ENCODE measurements around the gene ALDH1L1. TPM values are rescaled to one million over a fixed set of nuclear protein-coding genes. Genes with fewer than 3 reads are reported as not detected.
A peak's percentile ranks its signal among the peaks of the same experiment; 100 is the strongest.

The ALDH1L1 gene
- total RNA-seq, 4 donors from 2014 or later, result 19.2 to 39.9 (median 25.9) TPM

DNA sequence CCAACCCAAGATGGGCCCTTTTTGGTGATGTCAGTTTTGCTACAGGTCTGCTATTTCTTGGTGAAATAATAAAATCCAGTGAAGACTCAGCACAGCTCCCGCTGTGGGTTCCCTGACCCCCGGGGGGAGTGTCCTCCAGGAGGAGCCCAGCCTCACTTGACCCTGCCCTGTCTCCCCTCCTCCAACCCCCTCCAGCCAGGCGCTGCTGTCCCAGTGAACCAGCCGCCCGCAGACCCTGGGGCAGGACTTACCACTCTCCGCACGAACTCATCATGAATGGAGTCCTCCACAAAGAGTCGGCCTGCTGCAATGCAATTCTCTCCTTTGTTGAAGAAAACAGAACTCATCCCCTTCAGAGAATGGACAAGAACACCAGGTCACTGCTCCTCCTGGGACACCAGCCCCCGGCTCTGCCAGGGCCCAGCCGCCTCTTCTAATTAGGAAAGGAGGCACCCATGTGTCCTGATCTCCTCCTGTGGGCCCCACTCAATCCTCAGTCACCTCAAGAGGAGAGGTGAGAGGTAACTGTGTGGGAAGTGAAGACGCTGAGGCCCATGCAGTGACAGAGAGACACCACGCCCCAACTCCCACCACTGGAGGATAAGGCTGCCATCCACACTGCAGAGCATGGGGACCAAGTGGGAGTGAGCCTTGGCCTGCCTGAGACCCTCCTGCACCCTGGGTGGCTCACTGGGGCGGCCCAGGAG lies 67.7 kb downstream of the ALDH1L1 start:
- no peaks in the 10 kb centered on the region for H3K27me3 ChIP-seq
- no peak overlapping the region for H3K4me3 ChIP-seq
- no peaks in the 10 kb centered on the region for H3K9me3 ChIP-seq
- DNase-seq (ENCODE audit: extremely low spot score), result no peak
- H3K4me1 ChIP-seq, result no peaks in the 10 kb centered on the region
- H3K36me3 ChIP-seq, result peaks cover 8 to 38% (median 21%) of the 10 kb centered on the region in 4 donors
- TF ChIP-seq, protein P1, sequence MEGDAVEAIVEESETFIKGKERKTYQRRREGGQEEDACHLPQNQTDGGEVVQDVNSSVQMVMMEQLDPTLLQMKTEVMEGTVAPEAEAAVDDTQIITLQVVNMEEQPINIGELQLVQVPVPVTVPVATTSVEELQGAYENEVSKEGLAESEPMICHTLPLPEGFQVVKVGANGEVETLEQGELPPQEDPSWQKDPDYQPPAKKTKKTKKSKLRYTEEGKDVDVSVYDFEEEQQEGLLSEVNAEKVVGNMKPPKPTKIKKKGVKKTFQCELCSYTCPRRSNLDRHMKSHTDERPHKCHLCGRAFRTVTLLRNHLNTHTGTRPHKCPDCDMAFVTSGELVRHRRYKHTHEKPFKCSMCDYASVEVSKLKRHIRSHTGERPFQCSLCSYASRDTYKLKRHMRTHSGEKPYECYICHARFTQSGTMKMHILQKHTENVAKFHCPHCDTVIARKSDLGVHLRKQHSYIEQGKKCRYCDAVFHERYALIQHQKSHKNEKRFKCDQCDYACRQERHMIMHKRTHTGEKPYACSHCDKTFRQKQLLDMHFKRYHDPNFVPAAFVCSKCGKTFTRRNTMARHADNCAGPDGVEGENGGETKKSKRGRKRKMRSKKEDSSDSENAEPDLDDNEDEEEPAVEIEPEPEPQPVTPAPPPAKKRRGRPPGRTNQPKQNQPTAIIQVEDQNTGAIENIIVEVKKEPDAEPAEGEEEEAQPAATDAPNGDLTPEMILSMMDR (IDR thresholded peaks at IDR 0.05), result no peak
- TF ChIP-seq POLR2AphosphoS5 (IDR thresholded peaks at IDR 0.05) (no peak), POLR2A (IDR thresholded peaks at IDR 0.05; ENCODE audit: low read depth) (no peak), EP300 (IDR thresholded peaks at IDR 0.05) (no peak)
- intact Hi-C loops (cut with DNase I), result no loop called here
- H3K27ac ChIP-seq (replicated peaks in 1 of 4), result no peak overlapping the region
- 94% methylated on average over 11 of the region's 13 CpGs for WGBS

DNA sequence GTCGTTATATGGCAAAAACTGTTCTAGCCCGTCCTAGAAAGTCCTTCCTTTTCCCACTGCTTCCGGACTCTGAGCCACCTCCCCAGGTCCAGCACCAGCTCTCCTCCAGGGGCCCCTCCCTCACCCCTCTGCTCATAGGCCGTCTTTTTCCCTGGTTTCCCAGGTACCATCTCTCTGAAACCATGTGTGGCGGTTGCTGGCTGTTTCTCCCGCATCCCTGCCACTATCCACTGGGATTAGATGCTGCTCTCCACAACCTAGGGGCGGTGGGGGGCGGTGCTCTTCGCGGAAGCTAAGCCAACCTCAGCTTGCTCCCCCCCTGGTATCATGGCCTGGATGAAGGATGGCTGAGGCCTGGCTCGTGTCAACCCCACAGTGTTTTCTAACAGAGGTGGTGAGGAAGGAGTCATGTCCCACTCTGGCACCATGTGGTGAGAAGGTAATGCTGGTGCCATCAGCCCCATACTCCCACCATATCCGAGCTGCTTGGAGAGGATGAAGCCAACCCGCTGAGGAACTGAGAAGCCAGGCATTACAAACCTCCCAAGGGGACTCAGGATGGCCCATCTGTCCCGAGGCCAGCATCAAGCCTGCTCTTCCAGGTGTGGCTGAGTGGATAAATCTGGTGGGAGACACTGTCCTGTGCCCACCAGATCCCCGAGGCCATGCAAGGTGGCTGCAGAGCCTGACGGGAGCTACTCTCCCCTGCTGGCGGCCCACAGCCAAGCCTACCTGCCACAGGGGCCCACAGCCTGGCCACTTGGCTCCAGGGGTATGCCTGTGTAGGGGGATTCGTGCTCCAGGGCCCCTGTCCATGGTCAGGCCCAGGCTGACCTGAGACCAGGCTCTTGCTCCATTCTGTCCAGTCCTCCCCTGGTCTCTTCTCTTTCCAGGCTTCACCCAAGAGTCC lies 68.6 kb downstream of the ALDH1L1 start:
- no peaks in the 10 kb centered on the region for H3K27me3 ChIP-seq
- DNase-seq (ENCODE audit: extremely low spot score), result no peak
- intact Hi-C loops (cut with DNase I), result no loop called here
- no peaks in the 10 kb centered on the region for H3K4me1 ChIP-seq
- WGBS, result 92% methylated on average over 16 of the region's 18 CpGs
- H3K9me3 ChIP-seq, result no peaks in the 10 kb centered on the region
- H3K4me3 ChIP-seq, result no peak overlapping the region
- H3K36me3 ChIP-seq, result peaks cover 8 to 42% (median 23%) of the 10 kb centered on the region in 4 donors
- TF ChIP-seq POLR2AphosphoS5 (IDR thresholded peaks at IDR 0.05), result no peak
- TF ChIP-seq EP300 (IDR thresholded peaks at IDR 0.05), result no peak
- TF ChIP-seq, protein P1 (IDR thresholded peaks at IDR 0.05), result no peak
- TF ChIP-seq POLR2A (IDR thresholded peaks at IDR 0.05; ENCODE audit: low read depth), result no peak
- H3K27ac ChIP-seq (replicated peaks in 1 of 4), result no peak overlapping the region

DNA sequence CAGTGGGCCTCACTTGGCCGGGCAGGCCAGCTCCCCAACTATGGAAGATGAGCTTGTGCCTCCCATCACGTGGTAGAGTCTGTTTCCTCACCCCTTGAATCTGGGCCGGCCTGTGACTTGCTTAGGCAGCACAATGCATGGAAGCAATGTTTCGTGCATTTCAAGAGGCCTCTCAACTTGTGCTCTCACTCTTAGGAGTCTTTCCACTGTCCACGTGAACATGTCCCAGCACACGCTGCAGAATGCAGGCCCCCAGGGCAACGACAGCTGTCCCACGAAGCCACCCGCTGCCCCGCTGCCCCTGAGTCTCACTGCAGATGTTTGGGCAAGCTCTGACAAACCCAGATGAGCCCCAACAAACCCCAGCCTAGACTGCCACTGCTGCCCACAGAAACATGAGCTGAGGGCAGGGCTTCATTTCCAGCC lies 69.2 kb downstream of the ALDH1L1 start:
- H3K27ac ChIP-seq (replicated peaks in 1 of 4), result no peak overlapping the region
- H3K36me3 ChIP-seq, result peaks cover 4 to 42% (median 23%) of the 10 kb centered on the region in 4 donors
- TF ChIP-seq, protein P1 (IDR thresholded peaks at IDR 0.05), result no peak
- TF ChIP-seq EP300 (IDR thresholded peaks at IDR 0.05) (no peak), POLR2AphosphoS5 (IDR thresholded peaks at IDR 0.05) (no peak), POLR2A (IDR thresholded peaks at IDR 0.05; ENCODE audit: low read depth) (no peak)
- no peaks in the 10 kb centered on the region for H3K4me1 ChIP-seq
- H3K4me3 ChIP-seq, result no peak overlapping the region
- 91% methylated on average over 10 of the region's 10 CpGs for WGBS
- DNase-seq (ENCODE audit: extremely low spot score), result peak; percentile 88
- intact Hi-C loops (cut with DNase I), result no loop called here
- H3K27me3 ChIP-seq, result no peaks in the 10 kb centered on the region
- no peaks in the 10 kb centered on the region for H3K9me3 ChIP-seq

DNA sequence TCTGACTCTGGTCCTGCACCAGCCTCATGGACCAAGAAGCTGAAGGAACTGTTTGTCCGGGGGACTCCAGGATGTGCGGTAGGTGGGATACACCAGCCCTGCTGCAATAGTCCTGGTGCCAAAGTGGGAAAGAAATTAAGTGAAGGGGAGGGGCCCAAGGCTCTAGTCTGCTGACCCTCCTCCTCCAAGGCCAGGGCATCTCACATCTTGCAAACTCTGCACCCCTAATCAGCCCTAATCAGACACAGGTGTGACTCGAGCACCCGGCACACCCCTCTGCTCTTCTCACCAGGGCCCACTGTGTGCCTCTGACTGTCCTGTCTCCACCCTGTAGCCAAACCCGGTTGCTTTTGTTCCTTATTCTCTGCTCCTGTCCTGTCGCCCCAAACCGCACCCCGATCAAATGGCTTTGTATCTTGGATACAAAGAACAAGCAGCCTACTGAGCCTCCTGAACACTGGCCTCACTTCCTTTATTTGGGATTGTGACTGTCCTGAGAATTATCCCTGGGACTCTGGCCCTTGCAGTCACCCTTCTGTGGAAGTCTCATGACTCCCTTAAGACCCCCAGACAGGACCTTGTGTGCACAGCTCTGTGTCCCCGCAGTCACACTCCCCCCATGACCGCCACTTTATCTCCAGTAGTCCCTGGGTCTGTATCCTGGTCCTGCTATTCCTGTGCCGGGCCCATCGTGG lies 69.8 kb downstream of the ALDH1L1 start:
- WGBS, result 87% methylated on average over 11 of the region's 12 CpGs
- intact Hi-C loops (cut with DNase I), result no loop called here
- no peaks in the 10 kb centered on the region for H3K4me1 ChIP-seq
- H3K27me3 ChIP-seq, result no peaks in the 10 kb centered on the region
- DNase-seq (ENCODE audit: extremely low spot score), result peak; percentile 91
- H3K4me3 ChIP-seq, result no peak overlapping the region
- no peak overlapping the region for H3K27ac ChIP-seq (replicated peaks in 1 of 4)
- H3K36me3 ChIP-seq, result peaks cover 5 to 47% (median 26%) of the 10 kb centered on the region in 4 donors
- no peak for TF ChIP-seq POLR2A (IDR thresholded peaks at IDR 0.05; ENCODE audit: low read depth)
- TF ChIP-seq, protein P1 (IDR thresholded peaks at IDR 0.05), result no peak
- no peak for TF ChIP-seq EP300 (IDR thresholded peaks at IDR 0.05)
- no peak for TF ChIP-seq POLR2AphosphoS5 (IDR thresholded peaks at IDR 0.05)
- H3K9me3 ChIP-seq, result no peaks in the 10 kb centered on the region
